ENCODE results near the gene MRPL51. TPM values are rescaled to one million over a fixed set of nuclear protein-coding genes. Genes with fewer than 3 reads are reported as not detected.

The MRPL51 gene
- total and polyA plus RNA-seq, 11 donors: 95.6 to 300 (median 223) TPM

GRCh38 chr12:6534695-6534944, 41.6 kb upstream of the MRPL51 start:
- Histone ChIP-seq H3K9me3 (no peaks in the 10 kb centered on the region), H3K27me3 (no peaks in the 10 kb centered on the region), H3K36me3 (peaks cover 0 to 64% (median 54%) of the 10 kb centered on the region in 9 donors), H3K4me3 (peak overlapping the region; percentile 64 to 100 (median 90)), H3K4me1 (peaks cover 0 to 61% (median 46%) of the 10 kb centered on the region in 12 donors), H3K27ac (peak overlapping the region; percentile 90 to 100 (median 96))
- 0 to 1% (median 0%) methylated on average over 5 to 25 of the region's 25 CpGs for WGBS, 4 donors
- ATAC-seq (peak in 3 of 4 donors; percentile 21 to 44 (median 38)), DNase-seq (no peak)
- intact Hi-C loops (cut with DNase I): loop anchor here in 9 of 10 donors (1.0 to 10.0 kb wide), 9 partner anchors 18 to 200 kb away; partner anchors contain the start of genes MRPL51 (in 6 of the 9), NCAPD2 (in 5 of the 9) and VAMP1 (in 1 of the 9)
- TF ChIP-seq POLR2A (IDR thresholded peaks at IDR 0.05): no peak
- TF ChIP-seq CTCF (IDR thresholded peaks at IDR 0.05): no peak

GRCh38 chr12:6533923-6534694, 41.0 kb upstream of the MRPL51 start, which contains the start of gene GAPDH:
Gene GAPDH (plus strand): TSS chr12:6534517. CDS start chr12:6534833, 316 bp downstream.
- ATAC-seq: peak; percentile 74 to 83 (median 78)
- intact Hi-C loops (cut with DNase I): loop anchor here in 9 of 10 donors (1.0 to 10.0 kb wide), 11 partner anchors 19 to 199 kb away; partner anchors contain the start of genes MRPL51 (in 8 of the 9), NCAPD2 (in 5 of the 9) and VAMP1 (in 2 of the 9)

GRCh38 chr12:6533653-6533922, 40.5 kb upstream of the MRPL51 start:
- no peak for ATAC-seq
- intact Hi-C loops (cut with DNase I): loop anchor here in 8 of 10 donors (1.0 to 10.0 kb wide), 7 partner anchors 19 to 199 kb away; partner anchors contain the start of genes MRPL51 (in 7 of the 8), NCAPD2 (in 5 of the 8) and VAMP1 (in 1 of the 8)
- Histone ChIP-seq H3K9me3 (no peaks in the 10 kb centered on the region), H3K4me1 (peaks cover 0 to 57% (median 45%) of the 10 kb centered on the region in 12 donors), H3K27ac (peak overlapping the region; percentile 90 to 100 (median 96)), H3K36me3 (peaks cover 0 to 64% (median 54%) of the 10 kb centered on the region in 9 donors), H3K27me3 (no peaks in the 10 kb centered on the region), H3K4me3 (peak overlapping the region; percentile 64 to 100 (median 90))
- peak in 1 of 5 donors; percentile 81 for DNase-seq
- 0 to 10% (median 0%) methylated on average over 2 to 9 of the region's 9 CpGs for WGBS, 4 donors
- TF ChIP-seq CTCF (IDR thresholded peaks at IDR 0.05) (no peak), POLR2A (IDR thresholded peaks at IDR 0.05) (peak in 1 of 2 donors; percentile 24)

More at GRCh38 chr12:6533923-6534694, 41.0 kb upstream of the MRPL51 start, which contains the start of gene GAPDH:
- H3K4me1 ChIP-seq: peaks cover 0 to 57% (median 45%) of the 10 kb centered on the region in 12 donors
- TF ChIP-seq POLR2A (IDR thresholded peaks at IDR 0.05) (peak in 1 of 2 donors; percentile 94), CTCF (IDR thresholded peaks at IDR 0.05) (no peak)
- H3K4me3 ChIP-seq: peak within 1 kb of the TSS; percentile 64 to 100 (median 90)
- peak within 1 kb of the TSS; percentile 90 to 100 (median 96) for H3K27ac ChIP-seq
- no peaks in the 10 kb centered on the region for H3K27me3 ChIP-seq
- 0 to 1% (median 1%) methylated on average over 50 to 62 of the region's 62 CpGs for WGBS, 4 donors
- DNase-seq: peak; percentile 95 to 97 (median 95)
- peaks cover 0 to 64% (median 54%) of the 10 kb centered on the region in 9 donors for H3K36me3 ChIP-seq
- H3K9me3 ChIP-seq: no peaks in the 10 kb centered on the region

Measured in heart left ventricle (tissue), 16 donors.